ENCODE results near the gene SPATA31A1. TPM values are rescaled to one million over a fixed set of nuclear protein-coding genes. Genes with fewer than 3 reads are reported as not detected.

The SPATA31A1 gene
- not detected for total RNA-seq

GRCh38 chr9:39355369-39355768 is at the start of gene SPATA31A1:
Gene SPATA31A1, plus strand, starts transcription at chr9:39355669. Its CDS starts 62 bp downstream, at chr9:39355731.

Other genes starting within 250 kb of the SPATA31A1 start
- gene CNTNAP3, start 67.5 kb upstream of the SPATA31A1 start, total RNA-seq, result 9.2 TPM